Activated T-cell treated with anti-CD3 and anti-CD28 coated beads for 1 hour (primary cell): Measurements from ENCODE around the gene DDX39B.
A peak's percentile ranks its signal among the peaks of the same experiment; 100 is the strongest.
"Not testable (repeated sequence)": the region's sequence is repeated elsewhere in the genome, so short reads cannot be mapped to it uniquely, and the experiment has no call there.

ENCODE experiments used
- DNase-seq: peaks from one replicate; pipeline ENCODE4 v3.0.0-alpha.2; 2020; ENCODE audit warnings: low read depth

The DDX39B gene

GRCh38 chr6:31528821-31529328 is 12.9 kb downstream of the DDX39B start, which contains the start of gene MCCD1:
TSS of gene MCCD1 (plus strand) at chr6:31528962. CDS start at chr6:31529015, 53 bp downstream.
- no peak for DNase-seq

DNA sequence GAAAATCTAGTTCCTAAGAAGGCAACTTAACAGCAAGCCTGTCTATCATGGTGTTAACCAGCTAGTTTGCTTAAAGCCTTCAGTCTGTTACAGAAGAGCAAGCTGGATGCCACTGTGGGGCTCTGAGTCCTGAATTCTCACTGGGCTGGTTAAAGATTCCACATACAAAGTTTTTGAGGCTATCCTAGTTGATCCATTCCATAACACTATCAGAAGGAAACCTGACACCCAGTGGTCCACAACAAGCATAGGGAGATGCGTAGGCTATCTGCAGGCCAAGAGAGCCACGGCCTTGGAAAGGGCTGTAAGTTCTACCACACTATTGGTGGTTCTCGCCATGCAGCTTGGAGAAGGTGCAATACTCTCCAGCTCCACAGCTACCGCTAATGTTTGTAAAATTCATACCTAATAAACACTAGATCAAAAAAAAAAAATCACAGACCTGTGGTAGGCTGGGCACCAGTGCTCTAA is 13.5 kb downstream of the DDX39B start:
- no peak for DNase-seq

DNA sequence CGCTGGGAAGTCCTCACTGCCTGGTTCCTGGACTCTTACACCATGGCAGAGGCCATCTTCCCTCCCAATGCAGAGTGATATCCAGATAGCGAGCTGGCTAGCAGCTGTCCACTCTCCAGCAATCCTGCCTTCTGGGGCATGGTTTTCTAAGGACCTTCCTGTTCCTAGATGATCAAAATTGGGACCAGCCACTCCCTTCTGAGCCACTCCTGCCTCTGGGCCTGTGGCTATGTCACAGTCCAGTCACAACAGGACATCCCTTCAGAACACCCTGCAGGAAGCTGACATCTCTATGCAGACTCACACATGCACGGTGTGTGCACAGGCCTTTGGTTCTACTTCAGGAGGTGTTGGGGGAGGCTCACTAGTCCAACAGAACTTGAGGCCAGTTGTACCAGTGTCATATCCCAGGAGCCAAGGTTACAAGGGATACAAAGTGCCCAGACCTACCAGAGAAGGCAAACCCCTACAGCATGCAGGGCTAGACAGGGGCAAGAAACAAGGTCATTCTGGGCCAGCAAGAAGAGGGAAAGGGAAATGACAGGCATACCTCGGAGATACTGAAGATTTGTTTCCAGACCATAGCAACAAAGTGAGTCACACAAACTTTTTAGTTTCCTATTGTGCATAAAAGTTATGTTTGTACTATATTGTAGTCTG is 15.7 kb downstream of the DDX39B start:
- no peak for DNase-seq

DNA sequence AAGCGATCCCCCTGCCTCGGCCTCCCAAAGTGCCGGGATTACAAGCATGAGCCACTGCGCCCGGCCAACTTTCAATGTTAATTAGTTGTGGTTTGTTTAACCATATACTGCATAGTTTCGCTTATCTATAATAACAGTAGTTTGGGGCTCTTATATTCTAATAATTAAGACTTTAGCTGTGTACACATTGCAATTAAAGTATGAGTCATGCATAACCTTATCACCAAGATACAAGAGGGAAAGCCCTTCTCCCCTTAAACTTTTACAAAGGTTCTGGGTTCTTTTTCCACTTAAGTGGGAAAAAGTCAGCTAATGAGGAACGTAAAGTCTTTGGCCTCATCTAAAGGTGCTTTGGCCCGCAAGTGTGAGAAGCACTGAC is 16.3 kb downstream of the DDX39B start:
- no peak for DNase-seq

DNA sequence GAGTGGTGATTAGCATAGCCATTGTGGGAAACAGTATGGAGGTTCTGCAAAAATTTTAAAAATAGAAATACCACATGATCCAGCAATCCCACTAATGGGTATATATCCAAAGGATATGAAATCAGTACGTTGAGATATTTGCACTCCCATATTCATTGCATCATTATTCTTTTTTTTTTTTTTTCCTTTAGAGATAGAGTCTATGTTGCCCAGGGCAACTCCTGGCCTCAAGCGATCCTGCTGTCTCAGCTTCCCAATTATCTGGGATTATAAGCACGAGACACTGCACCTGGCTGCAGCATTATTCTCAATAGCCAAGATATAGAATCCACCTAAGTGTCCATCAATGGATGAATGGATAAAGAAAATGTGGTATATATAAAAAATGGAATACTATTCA is 20.0 kb downstream of the DDX39B start:
- no peak for DNase-seq

DNA sequence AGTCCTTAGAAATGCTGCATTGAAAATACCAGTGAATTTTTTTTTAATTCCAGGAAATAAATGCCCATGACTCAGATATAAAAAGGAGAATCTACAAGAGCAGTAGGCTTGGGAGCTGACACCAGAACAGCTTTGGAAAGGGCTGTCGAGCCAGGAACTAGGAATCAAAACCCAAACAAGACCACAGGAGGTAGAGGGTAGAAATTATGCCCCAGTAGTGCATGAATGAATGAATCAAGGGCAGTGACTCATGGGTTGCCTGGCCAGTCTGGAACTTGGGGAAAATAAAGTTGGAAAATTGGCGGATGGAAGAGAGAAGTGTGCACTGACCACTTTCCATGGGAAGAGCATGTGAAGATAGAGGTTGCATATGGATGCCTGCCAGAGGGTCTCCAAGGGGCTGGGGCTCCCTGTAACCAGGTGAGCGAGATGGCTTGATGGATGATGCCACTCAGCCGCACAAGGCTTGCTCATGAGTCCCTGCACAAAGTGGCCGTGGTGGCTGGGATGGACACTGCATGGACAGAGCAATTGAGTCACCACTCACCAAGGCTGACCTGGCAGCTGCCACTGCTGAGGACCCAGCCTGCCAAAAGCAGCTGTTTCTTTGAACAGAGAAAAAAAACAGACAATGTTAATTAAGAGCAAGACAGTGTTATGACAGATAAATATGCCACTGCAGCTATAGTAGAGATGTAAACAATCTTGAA is 28.2 kb downstream of the DDX39B start:
- DNase-seq, result no peak

- no peak for DNase-seq
These were observed 31.8 kb downstream of the DDX39B start for GRCh38 chr6:31510007-31510406.

GRCh38 chr6:31509036-31509435 is 32.8 kb downstream of the DDX39B start:
- not testable (repeated sequence) for DNase-seq

DNA sequence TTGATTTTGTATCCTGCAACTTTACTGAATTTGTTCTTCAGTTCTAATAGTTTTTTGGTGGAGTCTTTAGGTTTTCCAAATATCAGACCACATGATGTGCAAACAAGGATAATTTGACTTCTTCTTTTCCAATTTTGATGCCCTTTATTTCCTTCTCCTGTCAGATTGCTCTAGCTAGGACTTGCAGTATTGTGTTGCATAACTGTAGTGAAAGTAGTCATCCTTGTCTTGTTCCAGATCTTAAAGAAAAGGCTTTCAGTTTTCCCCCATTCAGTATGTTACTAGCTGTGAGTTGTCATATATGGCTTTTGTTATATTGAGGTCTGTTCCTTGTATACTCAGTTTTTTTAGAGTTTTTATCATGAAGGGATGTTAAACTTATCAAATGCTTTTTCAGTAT is 39.2 kb downstream of the DDX39B start:
- no peak for DNase-seq

DNA sequence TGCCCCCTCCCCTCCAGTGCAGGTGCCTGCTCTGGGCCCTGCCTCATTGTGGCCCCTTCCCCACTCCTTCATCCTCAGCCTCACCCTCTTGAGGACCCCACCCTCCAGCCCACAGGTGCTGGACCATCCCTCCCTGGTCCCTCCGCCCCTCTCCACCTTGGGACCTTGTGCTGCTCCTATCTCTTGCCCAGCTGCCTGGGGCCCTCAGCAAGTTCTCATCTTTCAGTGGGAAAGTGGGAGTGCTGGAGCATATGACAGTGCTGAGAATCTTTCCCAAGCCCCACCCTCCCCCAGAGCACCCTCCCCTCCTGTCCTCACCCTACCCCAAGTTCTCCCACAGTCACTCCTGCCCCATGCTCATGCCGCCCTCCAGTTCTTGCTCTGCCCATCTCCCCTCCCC is 42.2 kb downstream of the DDX39B start:
- DNase-seq, result not testable (repeated sequence)

- DNase-seq, result no peak
These were observed 43.1 kb downstream of the DDX39B start for GRCh38 chr6:31498748-31499147.

- DNase-seq, result peak; percentile 73
These were observed 44.0 kb downstream of the DDX39B start, which contains the start of gene MICB for GRCh38 chr6:31497531-31498476. TSS of gene MICB (plus strand) at chr6:31498145. CDS start at chr6:31498194, 49 bp downstream.

DNA sequence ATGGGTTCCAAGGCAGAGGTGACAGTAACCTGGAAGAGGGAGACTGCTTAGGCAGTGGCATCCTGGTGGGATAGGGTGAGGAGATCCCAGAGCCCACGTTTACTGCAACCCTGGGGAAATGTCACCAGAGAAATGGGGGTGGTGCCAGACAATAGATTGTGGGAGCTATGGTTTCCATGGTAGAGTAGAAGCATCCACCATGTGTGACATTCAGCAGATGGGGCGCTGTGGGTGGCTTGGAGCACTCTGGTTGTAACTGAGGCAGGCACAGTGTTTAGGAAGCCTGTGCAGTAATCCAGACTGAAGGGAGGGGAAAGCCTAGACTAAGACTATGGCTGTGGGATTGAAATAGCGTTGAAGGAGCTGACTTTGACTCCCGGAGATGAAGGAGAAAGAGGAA is 45.0 kb downstream of the DDX39B start:
- DNase-seq, result not testable (repeated sequence)

DNA sequence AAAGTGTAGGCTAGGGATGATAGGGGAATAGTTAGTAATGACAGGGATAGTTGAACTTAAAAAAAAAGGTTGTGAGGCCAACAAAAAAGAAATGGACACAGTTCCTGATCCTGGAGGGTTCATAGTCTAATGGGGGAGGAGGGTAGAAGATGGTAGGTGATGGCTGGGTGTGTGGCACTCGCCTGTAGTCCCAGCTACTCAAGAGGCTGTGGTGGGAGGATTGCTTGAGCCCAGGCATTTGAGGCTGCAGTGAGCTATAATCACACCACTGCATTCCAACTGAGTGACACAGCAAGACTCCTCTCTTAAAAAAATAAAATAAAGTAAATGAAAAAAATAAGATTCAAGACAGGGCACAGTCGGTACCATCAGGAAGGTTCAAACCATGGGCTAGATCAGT is 46.2 kb downstream of the DDX39B start:
- DNase-seq, result no peak

DNA sequence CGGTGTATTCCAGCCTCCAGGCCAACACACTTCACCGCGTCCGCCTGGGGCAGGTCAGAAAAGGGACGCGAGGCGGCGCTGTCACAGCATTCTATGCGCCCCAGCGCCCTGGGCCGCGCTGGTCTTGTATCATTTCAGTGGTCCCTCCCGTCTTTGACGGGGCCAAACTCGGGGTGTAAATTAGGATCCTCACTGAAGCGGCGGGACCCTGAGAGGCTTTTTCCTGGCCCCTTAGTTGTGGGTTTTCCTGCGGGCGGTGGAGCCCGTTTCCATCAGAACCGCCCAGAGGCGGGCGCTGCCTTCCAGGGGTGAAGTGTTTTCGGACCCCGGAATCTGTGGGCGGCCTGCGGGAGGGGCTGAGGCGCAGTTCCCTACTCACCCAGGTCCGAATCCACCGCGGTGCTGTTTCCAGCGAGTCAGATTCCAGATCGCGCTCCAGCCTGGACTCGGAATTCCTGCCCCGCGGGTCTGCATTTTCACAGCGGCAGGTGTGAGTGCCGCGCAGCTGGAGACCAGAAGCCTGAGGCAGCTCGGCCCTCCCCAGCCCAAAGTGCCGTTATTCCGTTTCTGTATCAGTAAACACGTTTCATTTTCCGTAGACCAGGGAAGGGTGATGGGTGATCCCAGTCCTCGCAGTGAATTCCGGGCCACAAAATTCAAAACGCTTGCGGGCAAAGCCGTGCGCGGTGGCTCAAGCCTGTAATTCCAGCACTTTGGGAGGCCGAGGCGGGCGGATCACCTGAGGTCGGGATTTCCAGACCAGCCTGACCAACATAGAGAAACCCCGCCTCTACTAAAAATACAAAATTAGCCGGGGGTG is 47.7 kb downstream of the DDX39B start:
- peak; percentile 69 for DNase-seq

DNA sequence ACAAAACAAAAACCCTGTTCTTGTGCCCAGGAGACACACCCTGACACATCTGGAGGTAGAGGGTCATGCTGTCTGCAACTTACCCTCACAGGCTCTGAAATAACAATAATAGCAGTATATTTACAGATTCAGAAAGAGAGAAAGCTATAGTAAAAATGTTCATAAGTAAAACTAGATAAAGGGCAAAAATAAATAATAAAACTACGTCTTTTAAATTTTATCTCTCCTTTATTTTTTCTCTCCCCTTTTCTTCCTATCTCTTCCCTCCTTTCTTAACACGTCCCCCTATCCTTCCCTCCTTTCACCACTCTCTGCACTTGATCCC is 48.3 kb downstream of the DDX39B start:
- not testable (repeated sequence) for DNase-seq

DNA sequence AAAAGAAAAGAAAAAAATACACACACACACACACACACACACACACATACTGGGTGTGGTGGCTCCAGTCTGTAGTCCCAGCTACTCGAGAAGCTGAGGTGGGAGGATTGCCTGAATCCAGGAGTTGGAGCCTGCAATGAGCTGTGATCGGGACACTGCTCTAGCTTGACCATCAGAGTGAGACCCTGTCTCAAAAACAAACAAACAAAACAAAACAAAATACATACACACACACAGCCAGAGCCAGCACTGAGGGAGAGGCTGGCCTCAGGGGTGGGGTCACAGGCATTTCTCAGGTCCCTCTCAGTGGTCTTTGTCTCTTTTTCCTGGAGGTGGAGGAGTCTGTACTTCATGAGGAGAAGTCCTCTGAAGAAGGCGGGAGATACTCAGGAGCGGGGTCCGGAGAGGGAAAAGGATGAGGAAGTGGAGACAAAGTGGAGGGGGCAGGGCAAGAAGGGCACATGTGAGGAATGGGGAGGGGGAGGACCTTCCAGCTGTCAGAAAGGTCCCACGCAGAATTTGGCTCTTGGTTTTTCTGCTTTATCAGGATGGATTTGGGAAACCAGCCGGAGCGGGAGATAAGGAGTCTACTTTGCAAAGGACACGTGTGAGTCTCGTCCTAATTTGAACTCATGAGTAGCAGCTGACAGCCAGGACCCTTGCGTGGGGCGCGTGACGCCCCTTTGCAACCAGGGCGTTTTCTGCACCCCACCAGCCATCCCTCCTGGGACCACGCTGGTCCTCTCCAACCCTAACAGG is 51.5 kb downstream of the DDX39B start:
- no peak for DNase-seq

- DNase-seq, result no peak
These were observed 52.7 kb downstream of the DDX39B start for GRCh38 chr6:31489086-31489485.

DNA sequence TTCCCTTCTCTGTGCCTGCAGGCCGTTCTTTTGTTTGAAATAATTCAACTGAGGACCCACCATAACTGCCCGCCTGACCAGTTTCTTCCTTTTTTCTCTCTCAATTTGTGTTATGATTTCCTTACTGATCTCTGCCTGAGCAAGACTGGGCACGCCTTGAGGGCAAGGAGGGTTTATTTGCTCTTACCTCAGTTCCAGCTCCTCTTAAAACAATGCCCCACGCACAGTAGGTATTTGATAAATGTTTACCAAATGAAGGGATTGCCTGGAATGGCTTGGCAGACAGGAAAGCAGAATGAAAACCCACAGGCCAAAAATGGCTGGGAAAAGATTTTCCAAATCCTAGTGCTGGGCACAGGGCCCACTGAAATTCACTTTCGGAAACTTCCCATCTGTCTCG is 54.1 kb downstream of the DDX39B start:
- not testable (repeated sequence) for DNase-seq

DNA sequence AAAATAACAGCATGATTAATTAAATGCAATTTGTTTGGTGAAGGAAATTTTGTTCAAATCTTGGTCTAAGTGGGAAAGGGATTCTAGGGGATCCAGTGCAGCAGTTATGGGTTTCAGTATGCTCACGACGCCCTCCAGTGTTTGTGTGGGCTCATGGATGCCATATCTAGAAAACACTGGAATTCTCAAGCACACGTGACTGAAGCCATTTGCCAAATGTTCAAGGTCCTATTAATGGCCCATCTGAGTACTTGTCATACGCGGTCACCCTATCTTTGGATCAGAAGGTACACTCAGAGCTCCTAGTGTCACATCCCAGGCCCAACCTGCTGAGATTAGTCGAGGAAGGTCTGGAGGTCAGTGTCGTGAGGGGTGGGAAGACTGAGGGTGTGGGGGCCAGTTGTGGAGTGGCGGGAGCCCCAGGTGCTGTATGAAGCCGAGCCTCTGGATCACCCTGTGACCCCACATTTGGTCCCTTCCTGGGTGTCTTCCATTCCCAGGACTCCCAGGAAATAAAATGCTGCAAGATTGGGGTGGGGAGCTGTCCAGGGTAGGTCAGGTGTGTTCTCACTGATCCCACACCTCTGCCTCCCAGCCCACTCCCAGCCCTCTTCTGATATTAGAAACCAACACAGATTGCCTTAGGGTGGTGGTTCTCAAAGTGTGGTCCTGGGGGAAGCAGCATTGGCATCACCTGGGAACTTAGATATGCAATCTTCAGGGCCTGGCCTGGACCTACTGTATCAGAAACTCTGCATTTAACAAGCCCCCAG is 55.6 kb downstream of the DDX39B start:
- DNase-seq, result not testable (repeated sequence)
